Measurements from ENCODE around the gene SQSTM1.

DNA sequence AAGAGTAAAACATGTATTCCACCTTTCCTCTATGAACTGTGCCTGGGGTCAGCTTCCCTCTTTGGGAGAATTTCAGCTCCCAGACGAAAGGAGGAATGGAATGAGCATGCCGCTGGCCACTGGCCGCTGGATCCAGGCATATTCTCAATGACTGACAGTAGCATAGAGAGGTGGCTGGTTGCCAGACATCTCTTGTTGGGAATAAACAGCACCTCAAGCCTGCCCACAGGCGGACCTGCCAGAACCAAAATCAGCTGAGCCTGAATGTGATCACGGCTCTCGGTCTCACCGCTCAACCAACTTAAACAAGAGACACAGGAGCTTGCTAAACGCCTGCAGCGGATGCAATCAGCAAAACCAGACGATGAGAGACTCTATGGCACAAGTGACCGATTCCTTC lies 66.4 kb downstream of the SQSTM1 start:
- no peak for TF ChIP-seq EZH2 (IDR thresholded peaks at IDR 0.05; ENCODE audit: borderline replicate concordance, low read depth, low read length, poor library complexity, severe bottlenecking)
- TF ChIP-seq, protein P1, sequence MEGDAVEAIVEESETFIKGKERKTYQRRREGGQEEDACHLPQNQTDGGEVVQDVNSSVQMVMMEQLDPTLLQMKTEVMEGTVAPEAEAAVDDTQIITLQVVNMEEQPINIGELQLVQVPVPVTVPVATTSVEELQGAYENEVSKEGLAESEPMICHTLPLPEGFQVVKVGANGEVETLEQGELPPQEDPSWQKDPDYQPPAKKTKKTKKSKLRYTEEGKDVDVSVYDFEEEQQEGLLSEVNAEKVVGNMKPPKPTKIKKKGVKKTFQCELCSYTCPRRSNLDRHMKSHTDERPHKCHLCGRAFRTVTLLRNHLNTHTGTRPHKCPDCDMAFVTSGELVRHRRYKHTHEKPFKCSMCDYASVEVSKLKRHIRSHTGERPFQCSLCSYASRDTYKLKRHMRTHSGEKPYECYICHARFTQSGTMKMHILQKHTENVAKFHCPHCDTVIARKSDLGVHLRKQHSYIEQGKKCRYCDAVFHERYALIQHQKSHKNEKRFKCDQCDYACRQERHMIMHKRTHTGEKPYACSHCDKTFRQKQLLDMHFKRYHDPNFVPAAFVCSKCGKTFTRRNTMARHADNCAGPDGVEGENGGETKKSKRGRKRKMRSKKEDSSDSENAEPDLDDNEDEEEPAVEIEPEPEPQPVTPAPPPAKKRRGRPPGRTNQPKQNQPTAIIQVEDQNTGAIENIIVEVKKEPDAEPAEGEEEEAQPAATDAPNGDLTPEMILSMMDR (conservative IDR thresholded peaks at IDR 0.05; ENCODE audit: low read depth, low read length), result no peak

All from A673 (cell line).